Dendritic cell treated with granulocyte-macrophage colony-stimulating factor and Interleukin-4, amounts not matched to agents 40 ng/mL and 50 ng/mL, for 4 days (primary cell): ENCODE measurements around the gene SHISA9.
"Not testable (repeated sequence)": the region's sequence is repeated elsewhere in the genome, so short reads cannot be mapped to it uniquely, and the experiment has no call there.

ENCODE experiments used
- H3K27ac Mint-ChIP-seq: one replicate; pipeline ENCODE4 v1.8.0; 2022; ENCODE audit warnings: mild to moderate bottlenecking, mixed read lengths
- H3K27me3 Mint-ChIP-seq: one replicate; pipeline ENCODE4 v1.8.0; 2022; ENCODE audit warnings: mild to moderate bottlenecking, mixed read lengths
- H3K36me3 Mint-ChIP-seq: one replicate; pipeline ENCODE4 v1.8.0; 2022; ENCODE audit warnings: low read depth, mixed read lengths
- H3K4me1 Mint-ChIP-seq: one replicate; pipeline ENCODE4 v1.8.0; 2022; ENCODE audit warnings: low read depth, mixed read lengths
- H3K4me3 Mint-ChIP-seq: one replicate; pipeline ENCODE4 v1.8.0; 2022; ENCODE audit warnings: mild to moderate bottlenecking, moderate library complexity, mixed read lengths
- H3K9me3 Mint-ChIP-seq: one replicate; pipeline ENCODE4 v1.8.0; 2022; ENCODE audit warnings: mixed read lengths
- intact Hi-C: fragments of 100-400 bp; cut with micrococcal nuclease; formaldehyde crosslinking; loops from one replicate; pipeline ENCODE4 v1.15.0; 2022

Gene SHISA9

DNA sequence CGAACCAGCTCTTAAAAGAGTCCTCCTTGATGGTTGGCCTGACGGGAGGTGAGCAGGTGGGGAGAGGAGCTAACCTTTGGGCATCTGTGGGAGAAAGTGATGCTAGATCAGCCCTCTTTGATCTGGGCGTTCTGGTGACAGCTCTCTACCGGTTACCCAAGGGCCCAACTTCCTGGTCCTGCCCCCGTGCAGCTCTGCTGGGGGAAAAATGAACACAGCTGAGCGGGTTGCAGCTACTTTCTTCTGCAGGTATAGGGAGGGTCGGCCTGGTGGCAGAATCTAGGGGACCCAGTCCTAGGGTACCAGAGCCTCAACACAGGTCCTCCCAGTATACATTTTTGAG, 2.9 kb downstream of the SHISA9 start:
- Mint-ChIP-seq H3K9me3 (no peaks in the 10 kb centered on the region), H3K36me3 (no peaks in the 10 kb centered on the region), H3K4me1 (no peaks in the 10 kb centered on the region), H3K27ac (no peak overlapping the region), H3K27me3 (peaks cover 75% of the 10 kb centered on the region), H3K4me3 (no peak overlapping the region)
- intact Hi-C loops: no loop called here

DNA sequence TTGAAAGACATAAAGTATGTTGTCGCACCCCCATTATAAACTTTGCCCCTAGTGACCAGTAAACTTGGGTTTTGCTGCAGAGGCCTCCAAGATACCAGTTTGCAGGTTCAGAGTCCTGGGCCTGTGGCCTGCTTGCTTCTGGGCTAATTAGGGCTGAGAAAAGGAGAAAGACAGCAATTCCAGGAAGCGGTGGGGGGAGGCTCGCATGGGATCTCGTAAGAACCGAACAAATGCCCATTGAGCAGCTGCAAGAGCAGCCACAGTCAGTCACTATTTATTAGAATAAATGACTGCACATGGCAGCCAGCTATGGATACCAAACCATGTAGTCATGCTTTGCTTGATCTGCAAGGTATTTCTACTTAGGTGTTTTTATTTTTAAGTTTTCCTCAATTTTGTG, 4.9 kb downstream of the SHISA9 start:
- Mint-ChIP-seq H3K4me1 (no peaks in the 10 kb centered on the region), H3K27ac (no peak overlapping the region), H3K9me3 (no peaks in the 10 kb centered on the region), H3K36me3 (no peaks in the 10 kb centered on the region), H3K27me3 (peaks cover 59% of the 10 kb centered on the region), H3K4me3 (no peak overlapping the region)
- intact Hi-C loops: no loop called here

DNA sequence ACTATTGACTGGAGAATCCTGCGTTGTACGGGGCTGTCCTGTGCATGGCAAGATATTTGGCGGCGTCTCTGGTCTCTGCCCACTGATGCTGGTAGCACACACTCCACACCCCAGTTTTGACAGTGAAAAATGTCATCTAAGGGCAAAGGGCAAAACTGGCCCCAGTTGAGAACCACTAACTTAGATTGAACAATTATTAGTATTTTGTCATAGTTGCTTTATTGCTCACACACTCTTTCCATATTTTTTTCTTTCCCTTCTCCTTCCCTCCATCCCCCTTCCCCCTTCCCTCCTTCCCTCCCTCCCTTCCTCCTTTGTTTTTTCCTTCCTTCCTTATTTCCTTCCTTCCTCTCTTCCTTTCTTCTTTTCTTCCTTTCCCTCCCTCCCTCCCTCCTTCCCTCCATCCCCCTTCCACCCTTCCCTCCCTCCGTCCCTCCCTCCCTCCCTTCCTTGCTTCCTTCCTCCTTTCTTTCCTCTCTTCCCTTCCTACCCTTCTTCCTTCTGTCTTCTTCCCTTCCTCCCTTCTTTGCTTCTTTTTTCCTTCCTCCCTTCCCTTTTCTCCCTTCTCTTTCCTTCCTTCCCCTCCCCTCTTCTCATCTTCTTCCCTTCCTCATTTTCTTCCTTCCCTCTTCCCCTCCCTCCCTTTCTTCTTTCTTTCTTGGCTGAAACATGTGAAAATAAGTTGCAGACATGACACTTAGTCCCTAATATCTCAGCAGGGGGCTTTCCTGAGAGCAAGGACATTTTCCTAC, 5.5 kb downstream of the SHISA9 start:
- Mint-ChIP-seq H3K27me3 (peaks cover 58% of the 10 kb centered on the region), H3K36me3 (no peaks in the 10 kb centered on the region), H3K27ac (no peak overlapping the region), H3K4me1 (no peaks in the 10 kb centered on the region), H3K9me3 (no peaks in the 10 kb centered on the region), H3K4me3 (no peak overlapping the region)
- intact Hi-C loops: no loop called here

DNA sequence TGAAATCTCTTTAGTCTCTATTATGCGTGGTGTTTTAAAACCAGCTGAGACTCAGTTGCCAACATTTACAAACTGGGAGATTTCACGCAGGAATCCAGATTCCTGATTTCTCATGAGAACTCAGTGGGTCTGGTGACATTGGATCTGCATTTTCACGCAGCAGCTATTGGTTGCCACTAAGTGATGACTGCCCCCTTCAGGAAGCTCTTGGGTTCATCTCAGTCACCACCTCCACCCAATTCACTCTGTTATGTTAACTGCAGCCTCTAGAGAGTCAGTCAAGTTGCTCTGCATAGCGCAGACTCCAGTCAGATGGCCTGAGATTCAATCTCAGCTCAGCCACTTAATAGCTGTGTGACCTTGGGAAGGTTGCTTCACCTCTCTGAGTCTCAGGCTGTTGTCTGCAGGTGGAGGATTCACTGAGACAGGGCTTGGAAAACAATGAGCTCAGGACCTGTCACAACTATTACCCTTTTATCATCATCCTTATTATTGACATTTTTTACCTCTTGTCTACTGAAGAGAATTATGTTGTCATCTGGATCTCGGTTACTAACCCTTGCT, 6.4 kb downstream of the SHISA9 start:
- Mint-ChIP-seq H3K4me3 (no peak overlapping the region), H3K9me3 (no peaks in the 10 kb centered on the region), H3K4me1 (no peaks in the 10 kb centered on the region), H3K27me3 (peaks cover 53% of the 10 kb centered on the region), H3K27ac (no peak overlapping the region), H3K36me3 (no peaks in the 10 kb centered on the region)
- intact Hi-C loops: no loop called here

- Mint-ChIP-seq H3K27ac (no peak overlapping the region), H3K9me3 (no peaks in the 10 kb centered on the region), H3K4me1 (no peaks in the 10 kb centered on the region), H3K4me3 (no peak overlapping the region), H3K27me3 (peaks cover 7% of the 10 kb centered on the region), H3K36me3 (no peaks in the 10 kb centered on the region)
- intact Hi-C loops: no loop called here
Observed at GRCh38 chr16:12917246-12917645, 15.8 kb downstream of the SHISA9 start.

- intact Hi-C loops: no loop called here
Observed at GRCh38 chr16:12917653-12918052, 16.3 kb downstream of the SHISA9 start.

GRCh38 chr16:12920739-12921138, 19.3 kb downstream of the SHISA9 start:
- Mint-ChIP-seq H3K36me3 (no peaks in the 10 kb centered on the region), H3K4me1 (no peaks in the 10 kb centered on the region), H3K27ac (no peak overlapping the region), H3K9me3 (no peaks in the 10 kb centered on the region), H3K4me3 (no peak overlapping the region), H3K27me3 (peaks cover 7% of the 10 kb centered on the region)
- intact Hi-C loops: no loop called here

More at GRCh38 chr16:12917653-12918052, 16.3 kb downstream of the SHISA9 start:
- Mint-ChIP-seq H3K4me1 (no peaks in the 10 kb centered on the region), H3K36me3 (no peaks in the 10 kb centered on the region), H3K9me3 (no peaks in the 10 kb centered on the region), H3K4me3 (no peak overlapping the region), H3K27ac (no peak overlapping the region), H3K27me3 (peaks cover 9% of the 10 kb centered on the region)

DNA sequence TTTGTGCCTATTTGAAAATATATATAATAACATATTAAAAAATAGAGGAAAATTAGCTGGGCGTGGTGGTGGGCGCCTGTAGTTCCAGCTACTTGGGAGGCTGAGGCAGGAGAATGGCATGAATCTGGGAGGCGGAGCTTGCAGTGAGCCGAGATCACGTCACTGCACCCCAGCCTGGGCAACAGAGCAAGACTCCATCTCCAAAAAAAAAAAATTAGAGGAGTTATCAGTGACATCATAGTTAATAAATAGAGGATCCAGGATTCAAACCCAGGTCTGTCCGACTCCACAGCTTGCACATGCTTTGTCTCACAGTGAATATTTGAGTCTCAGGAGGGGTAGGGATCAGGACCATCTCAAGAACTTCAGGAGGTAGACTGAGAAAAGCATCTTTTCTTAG, 22.2 kb downstream of the SHISA9 start:
- H3K27me3 Mint-ChIP-seq, H3K4me3 Mint-ChIP-seq, H3K36me3 Mint-ChIP-seq, H3K4me1 Mint-ChIP-seq, intact Hi-C loops, H3K27ac Mint-ChIP-seq, H3K9me3 Mint-ChIP-seq: not testable (repeated sequence)

GRCh38 chr16:12925026-12925800, 23.8 kb downstream of the SHISA9 start:
- Mint-ChIP-seq H3K27ac (no peak overlapping the region), H3K4me1 (no peaks in the 10 kb centered on the region), H3K36me3 (no peaks in the 10 kb centered on the region), H3K4me3 (no peak overlapping the region), H3K9me3 (no peaks in the 10 kb centered on the region), H3K27me3 (peaks cover 2% of the 10 kb centered on the region)
- intact Hi-C loops: no loop called here

DNA sequence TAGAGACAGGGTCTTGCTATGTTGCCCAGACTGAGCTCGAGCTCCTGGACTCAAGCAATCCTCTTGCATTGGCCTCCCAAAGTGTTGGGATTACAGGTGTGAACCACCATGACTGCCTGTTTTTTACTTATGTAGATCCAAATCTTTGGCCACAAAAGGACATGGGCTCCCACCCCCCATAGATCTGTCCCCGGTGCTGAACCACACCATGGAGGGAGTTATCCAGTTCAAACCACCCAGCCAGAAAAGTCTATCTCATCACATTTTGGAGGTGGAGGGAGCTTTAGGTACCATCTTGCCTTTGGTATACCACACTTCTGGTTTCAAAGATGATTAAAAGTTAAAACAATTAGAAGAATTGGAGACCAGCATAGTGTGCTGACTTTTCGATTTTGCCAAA, 26.2 kb downstream of the SHISA9 start:
- no peak overlapping the region for H3K4me3 Mint-ChIP-seq

GRCh38 chr16:12930881-12931280, 29.5 kb downstream of the SHISA9 start:
- intact Hi-C loops: no loop called here

More for the DNA sequence above, 26.2 kb downstream of the SHISA9 start:
- Mint-ChIP-seq H3K36me3 (no peaks in the 10 kb centered on the region), H3K27me3 (no peaks in the 10 kb centered on the region), H3K4me1 (no peaks in the 10 kb centered on the region), H3K9me3 (no peaks in the 10 kb centered on the region), H3K27ac (no peak overlapping the region)
- intact Hi-C loops: no loop called here

DNA sequence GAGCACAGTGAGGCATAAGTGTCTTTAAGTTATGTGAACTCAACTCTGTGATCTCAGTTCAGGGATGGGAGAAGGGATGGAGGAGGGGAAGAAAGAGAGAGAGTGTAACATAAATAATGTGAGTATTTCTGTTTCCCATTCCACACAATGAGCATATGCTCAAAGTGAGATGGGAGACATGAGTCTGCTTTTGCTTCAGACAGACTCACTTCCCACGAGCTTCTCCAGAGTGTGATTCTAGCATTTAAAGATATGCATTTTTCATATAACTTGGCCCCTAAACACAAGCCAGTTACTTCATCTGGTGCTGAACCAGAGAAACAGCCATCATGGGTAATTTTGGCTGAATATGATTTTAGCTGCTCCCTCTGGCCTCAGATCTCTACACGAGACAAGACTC, 35.0 kb downstream of the SHISA9 start:
- intact Hi-C loops: no loop called here

More at GRCh38 chr16:12930881-12931280, 29.5 kb downstream of the SHISA9 start:
- Mint-ChIP-seq H3K4me1 (no peaks in the 10 kb centered on the region), H3K27ac (no peak overlapping the region), H3K9me3 (no peaks in the 10 kb centered on the region), H3K4me3 (no peak overlapping the region), H3K27me3 (no peaks in the 10 kb centered on the region), H3K36me3 (no peaks in the 10 kb centered on the region)

GRCh38 chr16:12941896-12942295, 40.5 kb downstream of the SHISA9 start:
- H3K9me3 Mint-ChIP-seq: peaks cover 18% of the 10 kb centered on the region
- no peak overlapping the region for H3K4me3 Mint-ChIP-seq
- H3K4me1 Mint-ChIP-seq: no peaks in the 10 kb centered on the region
- H3K36me3 Mint-ChIP-seq: no peaks in the 10 kb centered on the region
- intact Hi-C loops: no loop called here
- H3K27ac Mint-ChIP-seq: no peak overlapping the region
- peaks cover 2% of the 10 kb centered on the region for H3K27me3 Mint-ChIP-seq

More for the DNA sequence above, 35.0 kb downstream of the SHISA9 start:
- Mint-ChIP-seq H3K4me3 (no peak overlapping the region), H3K27ac (no peak overlapping the region), H3K9me3 (peaks cover 10% of the 10 kb centered on the region), H3K27me3 (peaks cover 2% of the 10 kb centered on the region), H3K4me1 (no peaks in the 10 kb centered on the region), H3K36me3 (no peaks in the 10 kb centered on the region)

- Mint-ChIP-seq H3K4me3 (no peak overlapping the region), H3K36me3 (no peaks in the 10 kb centered on the region), H3K27ac (no peak overlapping the region), H3K9me3 (peaks cover 18% of the 10 kb centered on the region), H3K4me1 (no peaks in the 10 kb centered on the region), H3K27me3 (peaks cover 2% of the 10 kb centered on the region)
- intact Hi-C loops: no loop called here
Observed at GRCh38 chr16:12942861-12943260, 41.5 kb downstream of the SHISA9 start.
